GM12878 (cell line): ENCODE measurements around the gene POU2AF1. TPM values are rescaled to one million over a fixed set of nuclear protein-coding genes. Genes with fewer than 3 reads are reported as not detected.
A peak's percentile ranks its signal among the peaks of the same experiment; 100 is the strongest.

Source experiments
- ATAC-seq: fragments of 200-7000 bp; cut with Tn5 transposase; 3 replicates; pipeline ENCODE4 v1.9.1; 2020; ENCODE audit warnings: mild to moderate bottlenecking, moderate library complexity
- BruUV-seq: library from RNA; stranded (reverse); fragments of 400-500 nt; replicated peaks from 2 replicates; lab custom pipeline; 2021; lab: Mats Ljungman, UMichigan
- CTCF ChIA-PET: fragments of 300-600 bp; sonication (Branson Sonifier 250); formaldehyde crosslinking; extraction: SDS; loops from one replicate; lab custom pipeline; 2021; ENCODE audit warnings: inconsistent platforms; lab: Yijun Ruan, JAX
- POLR2A ChIA-PET: fragments of 350-600 bp; formaldehyde crosslinking; extraction: SDS; loops from one replicate; lab custom pipeline; 2021; ENCODE audit warnings: inconsistent platforms; lab: Charles Lee
- RAD21 ChIA-PET: fragments of 300-600 bp; sonication (Branson Sonifier 250); formaldehyde crosslinking; loops from one replicate; lab custom pipeline; 2023; ENCODE audit warnings: antibody characterized with exemption; ENCODE audit not compliant: unreplicated experiment; lab: Charles Lee
- SMC1A ChIA-PET: fragments of 300-600 bp; sonication (Branson Sonifier 250); formaldehyde crosslinking; loops from one replicate; lab custom pipeline; 2023; ENCODE audit not compliant: unreplicated experiment, uncharacterized antibody; lab: Charles Lee
- DNase-seq: peaks from one replicate; pipeline ENCODE4 v3.0.0-alpha.2; 2011; ENCODE audit warnings: low read depth, low spot score
- FAIRE-seq: peaks from 3 replicates; lab custom pipeline; 2011; peaks lifted over from hg19 to GRCh38; lab: Jason Lieb, UNC
- H2AFZ ChIP-seq: 2 replicates; pipeline ENCODE4 v1.6.0; 2011; ENCODE audit warnings: low read depth, low read length, control low read depth; ENCODE audit not compliant: control insufficient read depth
- H3K27ac ChIP-seq: 2 replicates; pipeline ENCODE4 v1.5.1; 2011; ENCODE audit warnings: control low read depth; ENCODE audit not compliant: control insufficient read depth, insufficient read depth
- H3K27me3 ChIP-seq, 2 experiments: replicated peaks in 1 of 2; 2 replicates each; pipeline versions ENCODE4 v1.6.0 to v1.6.1; 2011; ENCODE audit warnings: low read length in 1 of 2; ENCODE audit not compliant: control insufficient read depth in 2 of 2, insufficient read depth in 2 of 2
- H3K36me3 ChIP-seq, 2 experiments: 2 replicates each; pipeline ENCODE4 v1.5.1; 2011; ENCODE audit warnings: low read length in 1 of 2; ENCODE audit not compliant: control insufficient read depth in 2 of 2, insufficient read depth in 2 of 2
- H3K4me1 ChIP-seq: 2 replicates; pipeline ENCODE4 v1.6.1; 2011; ENCODE audit warnings: mild to moderate bottlenecking, low read length, moderate library complexity, mixed read lengths; ENCODE audit not compliant: control insufficient read depth, insufficient read depth
- H3K4me2 ChIP-seq: 2 replicates; pipeline ENCODE4 v1.6.0; 2011; ENCODE audit warnings: control low read depth; ENCODE audit not compliant: control insufficient read depth, insufficient read depth
- H3K4me3 ChIP-seq: fragments of 200-600 bp; sonication (generic); 2 replicates; pipeline ENCODE4 v1.5.1; 2016
- H3K79me2 ChIP-seq: 2 replicates; pipeline ENCODE4 v1.6.0; 2011; ENCODE audit warnings: low read length; ENCODE audit not compliant: control insufficient read depth, insufficient read depth
- H3K9ac ChIP-seq: 2 replicates; pipeline ENCODE4 v1.8.0; 2011; ENCODE audit warnings: low read length, control low read depth, mixed read lengths; ENCODE audit not compliant: control insufficient read depth, insufficient read depth
- H3K9me3 ChIP-seq: replicated peaks from 3 replicates; pipeline ENCODE4 v1.5.1; 2011; ENCODE audit warnings: mild to moderate bottlenecking, low read length; ENCODE audit not compliant: control insufficient read depth, insufficient read depth
- H4K20me1 ChIP-seq: 2 replicates; pipeline ENCODE4 v1.6.0; 2011; ENCODE audit not compliant: control insufficient read depth, insufficient read depth
- FOXM1 ChIP-seq: IDR thresholded peaks from 2 replicates; pipeline ENCODE4 v1.6.1; 2012; ENCODE audit warnings: low read depth, mild to moderate bottlenecking, inconsistent platforms, low read length, moderate library complexity
- MAX ChIP-seq: IDR thresholded peaks from 2 replicates; pipeline ENCODE4 v1.6.1; 2012; ENCODE audit warnings: low read depth, low read length, improper control_type of control experiment
- PML ChIP-seq: IDR thresholded peaks from 2 replicates; pipeline ENCODE4 v1.6.1; 2012; ENCODE audit warnings: low read length, inconsistent platforms
- POLR2A ChIP-seq: IDR thresholded peaks from 2 replicates; pipeline ENCODE4 v1.6.1; 2011; ENCODE audit warnings: low read depth, mild to moderate bottlenecking, low read length
- RUNX3 ChIP-seq: IDR thresholded peaks from 2 replicates; pipeline ENCODE4 v1.6.1; 2012; ENCODE audit warnings: low read length, inconsistent platforms
- WGBS: methylation state at CpG from one replicate; pipeline ENCODE4 v1.1.6; 2016; ENCODE audit warnings: low lambda C conversion rate; ENCODE audit not compliant: insufficient replicate concordance, insufficient coverage; ENCODE audit errors: missing lambda C conversion rate; 5-methylcytosine and 5-hydroxymethylcytosine counted together
- in situ Hi-C: fragments of 300-500 bp; cut with MboI; formaldehyde crosslinking; loops from 9 replicates; pipeline ENCODE4 v1.14.3; 2018; ENCODE audit warnings: mixed read lengths
- intact Hi-C: fragments of 100-400 bp; cut with micrococcal nuclease; formaldehyde crosslinking; loops from one replicate; pipeline ENCODE4 v1.14.2; 2022; ENCODE audit not compliant: unreplicated experiment
- polyA plus RNA-seq, 11 experiments: library from polyadenylated mRNA; depleted of rRNA in 4 of 11; unstranded in 6 of 11; stranded (reverse) in 5 of 11; fragments of >200 nt; fragmentation: Nextera tagmentation in 4 of 11; fragmentation: Illumina TruSeq in 1 of 11; extraction: Ambion mirVana in 4 of 11; extraction: Trizol in 1 of 11; gene quantifications; 1 replicate in 1 of 11; 2 replicates in 10 of 11; pipeline versions ENCODE4 v1.2.1 to v1.2.3, GENCODE V29; 2011 to 2016; ENCODE audit warnings: inconsistent platforms in 2 of 11, missing spikeins in 2 of 11, low read depth in 1 of 11
- total RNA-seq, 4 experiments: library from RNA; depleted of rRNA in 3 of 4; stranded (reverse); fragments of >200 nt in 3 of 4; fragmentation: Illumina TruSeq in 1 of 4; extraction: Trizol in 1 of 4; gene quantifications; 2 replicates each; pipeline versions ENCODE4 v1.2.1 to v1.2.3, GENCODE V29; 2013 to 2021
- TF ChIP-seq, protein P1 (sequence below), 3 experiments: IDR thresholded peaks in 2 of 3; conservative IDR thresholded peaks in 1 of 3; 2 replicates each; pipeline ENCODE4 v1.5.1; 2011; ENCODE audit warnings: low read depth in 3 of 3, low read length in 3 of 3, mild to moderate bottlenecking in 3 of 3, control low read depth in 2 of 3, moderate library complexity in 2 of 3, inconsistent platforms in 1 of 3, mixed read lengths in 1 of 3; ENCODE audit not compliant: control insufficient read depth in 2 of 3, insufficient read depth in 1 of 3; ENCODE audit errors: extremely low read depth in 1 of 3

The POU2AF1 gene
- total and polyA plus RNA-seq, 10 of the 15 experiments (the other 5 are each of a cell fraction or from before 2014, with no cell fraction given), result 13.1 to 169 (median 75.5) TPM

- Histone ChIP-seq H3K27me3 (no peaks in the 10 kb centered on the region), H3K79me2 (peaks cover 64% of the 10 kb centered on the region), H3K4me3 (no peak overlapping the region), H3K9ac (no peak overlapping the region), H3K4me1 (peaks cover 39% of the 10 kb centered on the region), H3K27ac (no peak overlapping the region), H2AFZ (no peak overlapping the region), H3K36me3 (peaks cover 34 to 64% of the 10 kb centered on the region in 2 experiments), H3K9me3 (no peaks in the 10 kb centered on the region), H3K4me2 (no peak overlapping the region), H4K20me1 (no peaks in the 10 kb centered on the region)
- 84% methylated on average over 7 of the region's 7 CpGs for WGBS
- CTCF ChIA-PET, result interaction anchor here (0.7 to 13.1 kb wide), 3 partner anchors 57 to 85 kb away, joined by 4 to 213 read pairs (median 9); no protein-coding TSS in a partner anchor
- SMC1A ChIA-PET, result interaction anchor here (1.3 to 32.6 kb wide), 4 partner anchors 17 to 78 kb away, joined by 4 to 972 read pairs (median 13); partner anchors contain the start of gene POU2AF1
- intact Hi-C loops, result no loop called here
- peak; percentile 48 for TF ChIP-seq POLR2A
- TF ChIP-seq PML, result no peak
- RAD21 ChIA-PET, result interaction anchor here (0.7 to 22.2 kb wide), 5 partner anchors 10 to 79 kb away, joined by 3 to 657 read pairs (median 3); partner anchors contain the start of gene POU2AF1
- in situ Hi-C loops, result no loop called here
- BruUV-seq, result no TSS peak
- POLR2A ChIA-PET, result interaction anchor here (2.6 to 19.8 kb wide), 3 partner anchors 9 to 52 kb away, joined by 12 to 415 read pairs (median 63); partner anchors contain the start of gene POU2AF1
- no peak for ATAC-seq
- no peak for FAIRE-seq
- DNase-seq, result no peak
Measured at GRCh38 chr11:111361052-111361801, 17.8 kb downstream of the POU2AF1 start.

DNA sequence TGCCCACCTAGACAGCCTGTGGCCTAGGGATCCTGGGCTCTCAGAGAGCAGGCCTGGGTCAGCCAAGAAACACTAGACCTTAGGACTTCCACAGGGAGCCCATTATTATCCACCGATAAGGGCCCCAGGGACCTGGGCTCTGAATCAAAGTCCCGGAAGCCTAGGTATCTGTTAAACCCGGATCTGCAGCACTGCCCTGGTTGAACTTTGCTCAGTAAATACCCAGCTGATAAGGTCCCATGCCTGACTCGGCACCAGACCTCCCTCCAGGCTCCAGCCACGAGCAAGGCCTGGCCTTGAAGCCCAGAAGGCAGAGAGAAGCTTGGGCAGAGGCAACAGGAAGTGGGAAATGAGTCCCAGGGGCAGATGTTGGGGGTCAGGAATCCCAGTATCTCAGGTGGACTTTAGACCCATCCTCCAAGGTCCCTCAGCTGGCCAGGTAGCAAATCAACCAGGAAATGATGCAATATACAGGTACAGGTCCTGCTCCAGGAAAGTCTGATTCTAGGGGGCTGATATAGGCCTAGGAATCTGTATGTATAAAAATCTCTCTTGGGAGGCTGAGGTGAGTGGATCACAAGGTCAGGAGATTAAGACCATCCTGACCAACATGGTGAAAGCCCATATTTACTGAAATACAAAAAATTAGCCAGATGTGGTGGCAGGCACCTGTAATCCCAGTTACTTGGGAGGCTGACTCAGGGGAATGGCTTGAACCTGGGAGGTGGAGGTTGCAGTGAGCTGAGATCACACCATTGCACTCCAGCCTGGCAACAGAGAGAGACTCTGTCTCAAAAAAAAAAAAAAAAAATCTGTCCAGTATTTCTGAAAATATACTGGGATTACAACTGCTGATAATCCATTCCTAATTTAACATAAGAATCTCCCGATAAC lies 18.7 kb downstream of the POU2AF1 start:
- Histone ChIP-seq H3K27ac (0 out of 2 replicates have a peak overlapping the region, but pooled peaks have one; percentile 0), H3K36me3 (peaks cover 35 to 66% of the 10 kb centered on the region in 2 experiments), H3K27me3 (no peaks in the 10 kb centered on the region), H4K20me1 (no peaks in the 10 kb centered on the region), H3K9me3 (no peaks in the 10 kb centered on the region), H3K4me2 (no peak overlapping the region), H3K4me3 (no peak overlapping the region), H2AFZ (no peak overlapping the region), H3K4me1 (peaks cover 31% of the 10 kb centered on the region), H3K79me2 (peaks cover 58% of the 10 kb centered on the region), H3K9ac (no peak overlapping the region)
- ChIA-PET RAD21 (interaction anchor here (22.2 kb wide), 1 partner anchor 55 kb away, joined by 657 read pairs; no protein-coding TSS in a partner anchor), SMC1A (interaction anchor here (1.3 to 32.6 kb wide), 4 partner anchors 7 to 77 kb away, joined by 4 to 972 read pairs (median 4); no protein-coding TSS in a partner anchor), POLR2A (interaction anchor here (2.6 to 19.8 kb wide), 2 partner anchors 10 to 53 kb away, joined by 12 to 415 read pairs; no protein-coding TSS in a partner anchor), CTCF (interaction anchor here (0.9 to 13.1 kb wide), 3 partner anchors 10 to 58 kb away, joined by 3 to 213 read pairs (median 3); no protein-coding TSS in a partner anchor)
- ATAC-seq (no peak), FAIRE-seq (no peak), DNase-seq (no peak)
- in situ Hi-C loops, result no loop called here
- no TSS peak for BruUV-seq
- intact Hi-C loops, result no loop called here
- WGBS, result 95% methylated on average over 6 of the region's 6 CpGs
- TF ChIP-seq FOXM1, result no peak
- TF ChIP-seq, protein P1, sequence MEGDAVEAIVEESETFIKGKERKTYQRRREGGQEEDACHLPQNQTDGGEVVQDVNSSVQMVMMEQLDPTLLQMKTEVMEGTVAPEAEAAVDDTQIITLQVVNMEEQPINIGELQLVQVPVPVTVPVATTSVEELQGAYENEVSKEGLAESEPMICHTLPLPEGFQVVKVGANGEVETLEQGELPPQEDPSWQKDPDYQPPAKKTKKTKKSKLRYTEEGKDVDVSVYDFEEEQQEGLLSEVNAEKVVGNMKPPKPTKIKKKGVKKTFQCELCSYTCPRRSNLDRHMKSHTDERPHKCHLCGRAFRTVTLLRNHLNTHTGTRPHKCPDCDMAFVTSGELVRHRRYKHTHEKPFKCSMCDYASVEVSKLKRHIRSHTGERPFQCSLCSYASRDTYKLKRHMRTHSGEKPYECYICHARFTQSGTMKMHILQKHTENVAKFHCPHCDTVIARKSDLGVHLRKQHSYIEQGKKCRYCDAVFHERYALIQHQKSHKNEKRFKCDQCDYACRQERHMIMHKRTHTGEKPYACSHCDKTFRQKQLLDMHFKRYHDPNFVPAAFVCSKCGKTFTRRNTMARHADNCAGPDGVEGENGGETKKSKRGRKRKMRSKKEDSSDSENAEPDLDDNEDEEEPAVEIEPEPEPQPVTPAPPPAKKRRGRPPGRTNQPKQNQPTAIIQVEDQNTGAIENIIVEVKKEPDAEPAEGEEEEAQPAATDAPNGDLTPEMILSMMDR (IDR thresholded peaks at IDR 0.05 in 2 of 3, conservative IDR thresholded peaks at IDR 0.05 in 1 of 3; ENCODE audit: control insufficient read depth in 2 of 3, extremely low read depth in 1 of 3, insufficient read depth in 1 of 3, low read depth in 3 of 3, low read length in 3 of 3), result no peak
- no peak for TF ChIP-seq RUNX3
- no peak for TF ChIP-seq MAX
- TF ChIP-seq POLR2A, result peak; percentile 72
